Stimulated activated CD8-positive, alpha-beta memory T cell treated with anti-CD3 and anti-CD28 coated beads, Interleukin-15, amount 100 ng/mL, for 4 hours (primary cell): ENCODE data around the gene MS4A14.
"Not testable (repeated sequence)": the region's sequence is repeated elsewhere in the genome, so short reads cannot be mapped to it uniquely, and the experiment has no call there.

Experiments
- DNase-seq, 2 donors: peaks; one replicate each; pipeline ENCODE4 v3.0.0-alpha.2; 2020; ENCODE audit warnings: low read depth in 2 of 2

Gene MS4A14

DNA sequence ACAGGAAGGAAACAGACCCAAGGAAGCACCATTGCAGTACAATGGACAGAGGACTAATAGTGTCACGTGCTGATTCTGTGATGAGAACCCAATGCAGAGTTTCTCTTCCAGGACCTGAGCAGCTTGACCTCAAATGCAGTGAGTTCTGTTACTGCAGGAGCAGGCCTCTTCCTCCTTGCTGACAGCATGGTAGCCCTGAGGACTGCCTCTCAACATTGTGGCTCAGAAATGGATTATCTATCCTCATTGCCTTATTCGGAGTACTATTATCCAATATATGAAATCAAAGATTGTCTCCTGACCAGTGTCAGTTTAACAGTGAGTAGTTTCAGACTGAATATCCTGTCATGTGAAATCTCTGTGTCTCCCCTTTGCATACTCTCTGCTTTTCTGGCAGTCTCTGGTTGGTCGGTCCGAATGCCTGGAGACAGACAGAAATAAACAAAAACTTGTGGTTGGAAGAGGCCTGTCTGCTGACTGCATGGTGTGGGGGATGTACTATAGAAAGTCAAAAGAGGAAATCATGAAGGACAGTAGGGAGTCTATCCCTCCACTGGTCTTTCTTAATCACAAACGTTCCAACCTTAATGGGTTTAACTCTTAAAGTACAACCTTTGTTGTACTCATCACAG, 6.9 kb upstream of the MS4A14 start:
- no peak for DNase-seq

DNA sequence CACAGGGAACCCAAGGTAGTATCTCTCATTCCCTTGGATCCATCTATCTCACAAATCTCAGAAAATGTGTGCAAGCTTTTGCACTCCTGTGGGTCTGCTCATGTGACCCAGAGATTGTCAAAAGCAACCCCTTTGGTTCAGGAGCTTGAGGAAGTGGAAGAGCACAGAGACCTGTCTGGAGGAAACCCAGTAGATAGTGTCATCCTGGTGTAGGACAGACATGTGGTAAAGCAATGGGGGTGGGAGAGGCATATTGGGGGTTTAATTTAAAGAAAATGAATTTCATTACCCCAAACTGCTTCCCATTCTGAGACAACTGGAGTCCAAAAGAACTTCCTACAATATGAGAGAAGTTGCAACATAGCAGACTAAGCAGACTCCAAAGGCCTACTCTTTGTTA, 5.8 kb upstream of the MS4A14 start:
- no peak for DNase-seq

DNA sequence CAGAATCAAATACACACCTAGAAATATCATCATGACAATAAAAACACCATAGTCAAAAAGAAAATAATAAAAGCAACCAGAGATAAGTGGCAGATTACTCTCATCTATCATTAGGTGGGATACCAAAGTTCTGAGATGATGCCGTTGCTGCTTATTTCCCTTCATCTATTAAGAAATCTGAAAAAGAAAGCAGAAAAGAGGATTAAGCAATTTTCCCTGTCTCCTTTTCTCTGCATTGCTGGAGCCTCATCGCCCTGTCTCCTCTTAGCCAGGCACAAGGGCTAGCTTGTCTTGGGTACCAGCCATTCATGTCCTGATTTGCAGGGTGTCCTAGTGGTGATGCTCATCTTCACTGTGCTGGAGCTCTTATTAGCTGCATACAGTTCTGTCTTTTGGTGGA, 3.9 kb upstream of the MS4A14 start:
- DNase-seq = no peak

DNA sequence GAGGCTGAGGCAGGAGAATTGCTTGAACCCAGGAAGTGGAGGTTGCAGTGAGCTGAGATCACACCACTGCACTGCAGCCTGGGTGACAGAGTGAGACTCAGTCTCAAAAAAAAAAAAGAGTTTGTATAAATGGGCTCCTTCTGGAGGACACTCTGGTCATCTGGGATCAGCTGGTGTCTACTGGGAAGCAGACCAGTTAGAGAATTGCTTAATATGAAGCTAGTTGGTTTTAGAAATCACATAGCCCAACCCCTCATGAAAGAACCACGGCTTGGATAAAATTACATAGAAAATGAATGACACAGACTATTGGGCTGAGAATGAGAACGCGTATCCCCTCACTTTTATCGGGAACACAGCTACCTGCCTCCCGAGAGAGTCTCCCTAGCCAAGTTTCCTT, 3.2 kb upstream of the MS4A14 start:
- DNase-seq = no peak

DNA sequence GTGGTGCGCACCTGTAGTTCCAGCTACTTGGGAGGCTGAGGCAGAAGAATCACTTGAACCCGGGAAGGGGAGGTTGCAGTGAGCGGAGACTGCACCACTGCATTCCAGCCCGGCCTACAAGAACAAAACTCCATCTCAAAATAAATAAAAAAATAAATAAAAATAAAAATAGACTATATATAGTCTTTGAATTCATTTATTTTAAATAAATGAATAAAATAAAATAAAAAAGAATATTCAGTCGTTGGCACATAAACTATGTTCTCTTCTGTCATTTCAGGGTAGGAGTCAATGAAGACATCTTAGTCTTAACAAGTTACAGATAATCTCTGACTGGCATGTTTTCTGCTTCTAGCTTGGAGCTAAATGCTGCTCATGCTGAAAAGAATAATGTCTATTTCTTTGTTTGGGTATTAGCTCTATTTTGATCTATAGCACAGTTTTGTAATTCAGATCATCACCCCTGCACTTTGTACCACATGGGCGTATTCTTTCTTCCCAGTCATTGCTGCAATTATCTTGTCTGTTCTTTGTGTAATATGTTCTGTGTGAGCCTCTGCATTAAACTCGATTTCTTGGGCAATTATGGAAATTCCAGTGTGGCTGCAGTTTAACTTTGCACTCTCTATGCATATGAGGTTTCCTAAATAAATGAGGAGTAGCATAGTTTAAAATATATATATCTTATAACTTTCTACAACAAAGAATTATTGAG, 1.4 kb upstream of the MS4A14 start:
- no peak for DNase-seq

DNA sequence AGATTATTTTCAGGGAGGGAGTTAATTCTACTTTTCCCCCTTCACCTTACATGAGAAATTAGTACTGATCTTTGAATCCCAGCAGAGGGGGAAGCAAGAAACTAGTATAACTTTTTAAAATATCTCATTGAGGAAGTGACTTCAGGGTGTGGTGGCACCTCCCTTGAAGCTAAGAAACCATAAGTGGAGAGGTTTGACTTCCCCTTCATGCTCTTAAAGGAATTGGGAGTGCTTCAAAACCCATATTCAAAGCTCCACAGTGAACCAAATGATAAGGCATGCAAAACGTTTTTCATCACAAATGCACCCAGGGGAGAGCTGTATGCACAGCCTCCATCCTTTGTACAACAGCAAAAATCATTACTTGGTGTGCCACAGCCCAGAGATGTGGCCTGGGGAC, 540 bp downstream of the MS4A14 start:
- DNase-seq = no peak

DNA sequence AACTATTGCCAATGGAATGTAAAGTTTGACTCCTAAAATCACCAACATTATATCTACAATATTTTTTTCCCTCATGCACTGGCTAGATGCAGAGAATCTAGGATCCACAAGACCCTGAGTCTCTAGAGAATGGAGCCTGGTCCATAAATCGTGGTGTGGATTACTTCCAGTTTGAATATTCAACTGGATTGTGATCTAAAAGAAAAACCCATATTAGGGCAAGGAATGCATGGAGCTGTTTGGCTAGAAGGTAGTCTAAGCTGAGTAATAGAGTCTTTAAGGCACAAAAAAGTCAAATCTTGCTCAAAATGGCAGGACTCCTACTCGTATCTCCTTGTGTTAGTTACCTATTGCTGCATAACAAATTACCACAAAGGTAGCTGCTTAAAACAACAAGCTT, 23.8 kb downstream of the MS4A14 start:
- no peak for DNase-seq

DNA sequence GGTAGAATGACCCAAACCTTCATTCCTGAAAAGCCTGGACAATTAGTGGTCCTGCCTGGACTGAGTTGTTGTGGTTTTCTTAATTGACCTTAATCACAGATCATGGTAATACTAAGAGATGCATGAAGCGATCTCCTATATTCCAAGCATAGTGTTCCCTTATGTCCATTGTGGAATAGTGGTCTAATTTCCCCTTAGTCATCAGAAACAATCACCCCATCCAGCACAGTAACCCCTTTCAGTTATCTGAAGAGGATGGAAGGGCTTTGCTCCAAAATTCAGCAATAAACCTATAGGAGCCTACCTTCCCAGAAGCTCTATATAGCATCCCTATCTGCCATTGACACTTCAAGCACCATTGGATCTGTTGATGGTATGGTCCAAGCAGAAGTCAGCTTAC, 26.4 kb downstream of the MS4A14 start:
- DNase-seq = no peak

DNA sequence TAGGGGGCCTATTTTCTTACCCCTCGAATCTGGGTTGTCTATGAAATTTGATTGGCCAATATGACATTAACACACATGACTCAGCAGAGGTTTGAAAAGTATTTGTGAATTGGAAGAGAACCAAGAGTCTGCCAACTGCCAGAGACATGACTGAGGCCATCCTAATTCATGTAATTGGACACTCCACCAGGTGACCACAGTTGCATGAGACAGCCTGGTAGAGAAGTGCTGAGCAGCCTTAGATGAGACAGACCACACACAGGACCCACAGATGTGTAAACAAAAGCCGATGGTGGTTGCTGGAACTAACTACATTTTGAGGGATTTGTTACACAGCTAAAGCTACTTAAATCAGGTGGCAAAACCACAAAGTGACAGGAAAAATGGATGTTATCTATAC, 32.3 kb downstream of the MS4A14 start:
- DNase-seq = no peak

DNA sequence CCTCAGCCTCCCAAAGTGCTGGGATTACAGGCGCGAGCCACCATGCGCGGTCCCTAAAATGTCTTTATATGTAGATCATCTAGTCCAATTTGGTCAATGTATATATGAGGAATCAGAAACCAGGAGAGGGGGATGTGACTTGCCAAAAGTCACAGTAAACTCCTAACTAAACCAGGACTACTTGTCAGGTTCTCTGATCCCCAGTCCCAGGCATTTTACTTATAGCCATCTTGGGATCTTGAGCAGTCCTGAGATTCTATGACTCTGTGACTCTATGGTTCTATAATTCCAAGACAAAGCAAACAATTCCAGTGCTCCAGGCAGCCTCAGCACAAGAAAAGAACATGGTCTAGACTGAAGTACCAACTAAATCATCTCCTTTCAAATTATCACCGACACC, 33.0 kb downstream of the MS4A14 start, which contains the start of gene MS4A5:
Gene MS4A5 (plus strand): TSS at position 301 of the 400 bp plus-strand sequence. CDS start 103 bp downstream, outside the sequence.
- no peak for DNase-seq

DNA sequence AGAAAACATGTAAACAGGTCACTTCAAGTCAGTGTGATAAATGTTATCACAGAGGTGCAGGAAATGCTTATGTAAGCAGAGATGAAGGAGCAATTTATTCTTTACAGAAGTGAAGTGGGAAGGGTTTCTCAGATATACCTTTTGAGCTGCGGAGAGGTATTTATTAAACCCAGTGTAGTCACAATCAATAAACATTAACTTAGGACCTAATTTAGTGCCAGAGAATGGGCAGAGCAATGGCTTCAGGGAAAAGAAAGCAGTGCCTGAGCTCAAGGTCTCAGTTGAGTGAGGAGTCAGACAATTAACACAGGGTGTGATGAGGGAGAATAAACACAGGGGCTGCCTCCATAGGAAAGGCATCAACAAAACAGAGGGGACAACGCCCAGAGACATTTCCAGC, 35.0 kb downstream of the MS4A14 start:
- no peak for DNase-seq

DNA sequence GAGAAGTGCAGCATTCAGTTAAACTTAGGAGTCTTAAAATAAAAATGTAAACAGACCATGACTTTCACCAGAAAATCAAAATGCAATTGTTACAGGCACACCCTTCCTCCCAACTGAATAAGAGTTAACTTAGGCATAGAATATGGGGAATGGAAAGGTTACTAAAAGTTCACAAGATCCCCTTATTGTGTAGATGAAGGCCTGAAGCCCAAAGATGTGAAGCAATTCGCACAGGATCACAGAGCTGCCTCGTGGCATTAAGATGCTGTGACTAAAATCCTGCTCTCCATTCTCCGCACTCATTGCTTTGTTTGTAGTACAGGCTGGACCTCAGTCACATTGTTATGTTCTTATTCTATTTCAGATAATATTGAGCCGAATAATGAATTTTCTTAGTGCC, 37.1 kb downstream of the MS4A14 start:
- DNase-seq = no peak

DNA sequence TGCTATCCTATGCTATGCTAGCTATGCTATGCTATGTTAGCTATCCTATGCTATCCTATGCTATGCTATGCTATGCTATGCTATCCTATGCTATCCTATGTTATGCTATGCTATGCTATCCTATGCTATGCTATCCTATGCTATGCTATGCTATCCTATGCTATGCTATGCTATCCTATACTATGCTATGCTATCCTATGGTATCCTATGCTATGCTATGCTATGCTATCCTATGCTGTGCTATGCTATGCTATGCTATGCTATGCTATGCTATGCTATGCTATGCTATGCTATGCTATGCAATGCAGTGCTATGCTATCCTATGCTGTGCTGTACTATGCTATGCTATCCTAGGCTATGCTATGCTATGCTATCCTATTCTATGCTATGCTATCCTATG, 50.8 kb downstream of the MS4A14 start:
- no peak for DNase-seq

DNA sequence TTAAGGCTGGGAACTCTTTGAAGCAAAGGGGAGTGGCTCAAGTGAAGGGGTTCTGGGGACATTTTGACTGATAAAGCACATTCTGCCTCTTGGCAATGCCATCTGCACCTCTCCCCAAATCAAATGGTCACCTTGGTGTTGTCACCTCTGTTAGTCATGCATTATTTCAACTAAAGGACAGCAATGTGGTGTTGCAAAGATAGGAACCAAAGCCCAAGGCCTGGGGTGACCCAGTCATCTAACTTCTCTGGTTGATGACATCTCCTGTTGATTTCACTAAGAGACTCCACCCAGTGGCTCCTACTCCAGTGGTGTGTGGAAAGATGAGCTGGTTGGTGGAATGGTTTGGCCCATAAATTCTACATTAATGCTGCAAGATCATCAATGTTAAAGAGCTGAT, 51.6 kb downstream of the MS4A14 start:
- DNase-seq = no peak

DNA sequence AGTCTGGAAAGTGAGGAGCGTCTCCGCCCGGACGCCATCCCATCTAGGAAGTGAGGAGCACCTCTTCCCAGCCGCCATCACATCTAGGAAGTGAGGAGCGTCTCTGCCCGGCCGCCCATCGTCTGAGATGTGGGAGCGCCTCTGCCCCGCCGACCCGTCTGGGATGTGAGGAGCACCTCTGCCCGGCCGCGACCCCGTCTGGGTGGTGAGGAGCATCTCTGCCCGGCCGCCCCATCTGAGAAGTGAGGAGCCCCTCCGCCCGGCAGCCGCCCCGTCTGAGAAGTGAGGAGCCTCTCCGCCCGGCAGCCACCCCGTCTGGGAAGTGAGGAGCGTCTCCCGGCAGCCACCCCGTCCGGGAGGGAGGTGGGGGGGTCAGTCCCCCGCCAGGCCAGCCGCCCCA, 54.9 kb downstream of the MS4A14 start:
- not testable (repeated sequence) for DNase-seq

DNA sequence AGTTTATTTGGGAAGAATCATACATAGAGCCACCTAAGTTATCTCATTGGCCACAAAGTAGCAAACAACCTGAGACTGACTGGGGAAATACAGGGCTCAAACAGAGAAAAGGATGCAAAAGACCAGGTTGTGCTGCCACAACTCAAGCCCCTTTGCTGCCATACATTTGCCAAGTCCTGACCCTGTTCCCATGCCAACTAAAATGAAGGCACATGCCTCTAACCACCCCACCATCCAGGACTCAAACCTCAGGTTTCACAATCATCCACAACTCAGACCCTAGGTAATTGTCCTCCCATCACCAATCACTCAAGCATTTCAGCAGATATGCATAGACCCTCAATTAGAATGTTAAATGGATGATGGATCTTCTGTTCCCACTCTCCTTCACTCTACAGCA, 58.0 kb downstream of the MS4A14 start:
- DNase-seq = no peak

DNA sequence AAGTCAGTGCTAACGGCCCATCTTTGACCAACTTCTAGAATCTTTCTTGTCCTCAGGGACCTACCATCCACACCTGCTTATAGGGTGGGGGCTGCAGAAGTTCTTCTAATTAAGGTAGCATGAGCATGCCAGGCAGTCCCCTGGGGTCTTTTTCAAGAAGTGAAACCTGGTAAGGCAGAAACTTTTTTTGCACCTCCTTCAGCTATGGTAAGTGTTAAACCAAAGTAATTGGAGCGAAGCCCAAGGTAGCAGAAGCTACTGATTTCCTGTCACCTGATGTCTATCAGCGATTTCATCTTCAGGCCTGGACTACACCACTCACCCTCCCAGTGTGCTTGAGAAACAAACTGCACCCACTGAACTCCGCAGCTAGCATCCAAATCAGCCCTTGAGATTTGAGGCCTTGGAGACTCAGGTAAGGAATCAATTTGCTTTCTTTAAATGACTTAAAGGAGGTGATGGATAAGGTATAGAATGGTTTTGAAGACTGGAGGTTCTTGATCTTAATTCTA, 59.3 kb downstream of the MS4A14 start, which contains the start of gene MS4A1:
Gene MS4A1 (plus strand): TSS at position 317 of the 512 bp plus-strand sequence. CDS start 6,528 bp downstream, outside the sequence.
- DNase-seq = no peak

DNA sequence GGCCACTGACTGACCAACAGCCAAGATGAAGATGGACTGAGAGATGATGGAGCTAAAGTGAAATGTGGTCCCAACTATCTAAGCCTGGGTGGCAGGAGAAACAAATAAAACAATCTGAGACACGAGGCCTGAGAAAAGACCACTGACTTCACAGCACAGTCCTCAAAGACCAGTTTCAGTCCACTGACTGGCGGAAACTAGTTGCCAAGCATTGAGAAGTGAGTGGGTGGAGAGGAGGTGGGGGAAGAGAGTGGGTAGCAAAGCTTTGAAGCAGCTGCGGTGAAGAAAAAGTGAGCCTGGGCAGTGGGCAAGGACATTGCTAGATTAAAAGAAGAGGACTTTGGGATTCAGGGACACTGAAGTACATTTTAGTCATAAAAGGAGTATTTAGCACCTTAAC, 61.3 kb downstream of the MS4A14 start:
- no peak for DNase-seq

DNA sequence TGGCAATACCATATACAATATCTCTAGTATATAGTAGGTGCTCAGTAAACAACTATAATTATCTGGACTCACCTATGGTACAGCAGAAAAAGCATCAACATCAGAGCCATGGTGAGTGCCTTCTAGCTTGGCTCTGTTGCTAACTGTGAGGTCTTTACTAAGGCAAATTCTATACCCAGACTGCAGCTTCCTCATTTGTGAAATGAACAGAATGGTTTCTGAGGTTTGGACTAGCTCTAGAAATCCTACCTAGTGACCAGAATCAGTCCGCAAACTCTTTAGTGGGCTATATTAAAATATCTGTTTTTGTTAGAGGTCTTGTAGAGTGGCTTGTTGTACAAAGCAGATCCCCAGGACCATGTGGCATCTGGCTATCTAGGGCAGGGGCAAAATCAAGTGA, 63.1 kb downstream of the MS4A14 start:
- DNase-seq = no peak
